HCT116 (cell line): ENCODE measurements around the gene SCFD2.

ENCODE experiments used
- EZH2 ChIP-seq: fragments of 200-600 bp; sonication (generic); IDR thresholded peaks from 2 replicates; pipeline ENCODE4 v1.6.1; 2017; ENCODE audit warnings: antibody characterized with exemption, mixed run types
- POLR2A ChIP-seq: IDR thresholded peaks from 2 replicates; pipeline ENCODE4 v1.7.0; 2011; ENCODE audit warnings: borderline replicate concordance; ENCODE audit not compliant: insufficient read depth, insufficient read length; ENCODE audit errors: extremely low read depth

- TF ChIP-seq EZH2 (no peak), POLR2A (no peak)
Observed at GRCh38 chr4:52995360-52996030, 370.4 kb downstream of the SCFD2 start.
